Liver (tissue), 9 donors: ENCODE data around the gene ISM2. TPM values are rescaled to one million over a fixed set of nuclear protein-coding genes. Genes with fewer than 3 reads are reported as not detected.

ENCODE experiments used
- DNase-seq: peaks from one replicate; pipeline ENCODE4 v3.0.0-alpha.2; 2017; ENCODE audit warnings: low spot score
- H3K27ac ChIP-seq, 2 donors: one replicate each; pipeline ENCODE4 v1.7.0; 2013; ENCODE audit warnings: inconsistent platforms in 2 of 2, low read length in 2 of 2, control low read depth in 1 of 2, low read depth in 1 of 2, mild to moderate bottlenecking in 1 of 2
- H3K27me3 ChIP-seq, 4 donors: one replicate each; pipeline versions ENCODE4 v1.6.1 to v1.7.0; 2013; ENCODE audit warnings: low read length in 3 of 4, inconsistent platforms in 1 of 4, mild to moderate bottlenecking in 1 of 4, moderate library complexity in 1 of 4; ENCODE audit not compliant: control insufficient read depth in 4 of 4, insufficient read depth in 4 of 4
- H3K36me3 ChIP-seq, 4 donors: one replicate each; pipeline versions ENCODE4 v1.6.1 to v1.7.0; 2013; ENCODE audit warnings: low read length in 3 of 4, mild to moderate bottlenecking in 3 of 4, low read depth in 1 of 4, moderate library complexity in 1 of 4; ENCODE audit not compliant: control insufficient read depth in 4 of 4, insufficient read depth in 3 of 4
- H3K4me1 ChIP-seq, 4 donors: one replicate each; pipeline versions ENCODE4 v1.6.1 to v1.7.0; 2013; ENCODE audit warnings: low read length in 3 of 4, mild to moderate bottlenecking in 3 of 4, moderate library complexity in 1 of 4; ENCODE audit not compliant: control insufficient read depth in 4 of 4, insufficient read depth in 4 of 4
- H3K4me3 ChIP-seq, 3 donors: one replicate each; pipeline versions ENCODE4 v1.6.1 to v1.7.0; 2013; ENCODE audit warnings: low read length in 3 of 3, control low read depth in 1 of 3, low read depth in 1 of 3, mild to moderate bottlenecking in 1 of 3
- H3K9ac ChIP-seq, 2 donors: one replicate each; pipeline ENCODE4 v1.7.0; 2013; ENCODE audit warnings: low read length in 2 of 2, mild to moderate bottlenecking in 2 of 2, moderate library complexity in 2 of 2, control low read depth in 1 of 2, low read depth in 1 of 2
- H3K9me3 ChIP-seq, 4 donors: one replicate each; pipeline versions ENCODE4 v1.6.1 to v1.7.0; 2013; ENCODE audit warnings: low read length in 3 of 4; ENCODE audit not compliant: control insufficient read depth in 4 of 4
- ATF3 ChIP-seq: IDR thresholded peaks from 2 replicates; pipeline ENCODE4 v1.6.1; 2016; ENCODE audit warnings: antibody characterized with exemption
- CTCF ChIP-seq: fragments of 150-350 bp; IDR thresholded peaks from 2 replicates; pipeline ENCODE4 v1.5.1; 2017; ENCODE audit warnings: improper control_type of control experiment, low read depth, low read length; ENCODE audit not compliant: missing input control
- EGR1 ChIP-seq, 2 donors: IDR thresholded peaks; 2 replicates each; pipeline ENCODE4 v1.6.1; 2016 to 2018; ENCODE audit warnings: antibody characterized with exemption in 2 of 2, low read depth in 2 of 2
- FOXA1 ChIP-seq: IDR thresholded peaks from 2 replicates; pipeline ENCODE4 v1.6.1; 2016; ENCODE audit warnings: antibody characterized with exemption
- FOXA2 ChIP-seq: IDR thresholded peaks from 2 replicates; pipeline ENCODE4 v1.6.1; 2016; ENCODE audit warnings: antibody characterized with exemption
- GABPA ChIP-seq, 2 donors: IDR thresholded peaks in 1 of 2; conservative IDR thresholded peaks in 1 of 2; 2 replicates each; pipeline ENCODE4 v1.6.1; 2016; ENCODE audit warnings: antibody characterized with exemption in 2 of 2, mild to moderate bottlenecking in 1 of 2, moderate library complexity in 1 of 2
- HNF4A ChIP-seq, 2 donors: conservative IDR thresholded peaks; 2 replicates each; pipeline ENCODE4 v1.6.1; 2016; ENCODE audit warnings: antibody characterized with exemption in 2 of 2, mild to moderate bottlenecking in 2 of 2
- HNF4G ChIP-seq: IDR thresholded peaks from 2 replicates; pipeline ENCODE4 v1.6.1; 2016; ENCODE audit warnings: antibody characterized with exemption
- JUND ChIP-seq, 2 donors: IDR thresholded peaks; 2 replicates each; pipeline ENCODE4 v1.6.1; 2016; ENCODE audit warnings: antibody characterized with exemption in 2 of 2
- MAX ChIP-seq: IDR thresholded peaks from 2 replicates; pipeline ENCODE4 v1.6.1; 2016; ENCODE audit warnings: antibody characterized with exemption
- NR2F2 ChIP-seq: IDR thresholded peaks from 2 replicates; pipeline ENCODE4 v1.6.1; 2016; ENCODE audit warnings: antibody characterized with exemption
- RAD21 ChIP-seq, 2 donors: IDR thresholded peaks; 2 replicates each; pipeline ENCODE4 v1.6.1; 2016; ENCODE audit warnings: antibody characterized with exemption in 2 of 2, mild to moderate bottlenecking in 2 of 2
- REST ChIP-seq: IDR thresholded peaks from 2 replicates; pipeline ENCODE4 v1.6.1; 2016; ENCODE audit warnings: antibody characterized with exemption, mild to moderate bottlenecking
- RXRA ChIP-seq, 2 donors: IDR thresholded peaks; 2 replicates each; pipeline ENCODE4 v1.6.1; 2017 to 2018; ENCODE audit warnings: antibody characterized with exemption in 2 of 2, mild to moderate bottlenecking in 1 of 2
- SP1 ChIP-seq: IDR thresholded peaks from 2 replicates; pipeline ENCODE4 v1.6.1; 2018; ENCODE audit warnings: antibody characterized with exemption, mild to moderate bottlenecking
- TAF1 ChIP-seq: conservative IDR thresholded peaks from 2 replicates; pipeline ENCODE4 v1.6.1; 2016; ENCODE audit warnings: antibody characterized with exemption, mild to moderate bottlenecking
- YY1 ChIP-seq: IDR thresholded peaks from 2 replicates; pipeline ENCODE4 v1.6.1; 2016; ENCODE audit warnings: antibody characterized with exemption, mild to moderate bottlenecking
- ZBTB33 ChIP-seq: IDR thresholded peaks from 2 replicates; pipeline ENCODE4 v1.6.1; 2016; ENCODE audit warnings: antibody characterized with exemption
- WGBS: extraction: QIAGEN DNeasy Blood & Tissue Kit; methylation state at CpG from one replicate; pipeline ENCODE4 v1.1.7; 2013; 5-methylcytosine and 5-hydroxymethylcytosine counted together
- polyA plus RNA-seq, 2 donors: library from polyadenylated mRNA; stranded (reverse) in 1 of 2; unstranded in 1 of 2; fragments of 200-250 nt in 1 of 2; fragments of >200 nt in 1 of 2; fragmentation: Nextera tagmentation in 1 of 2; extraction: Ambion mirVana in 1 of 2; gene quantifications; one replicate each; pipeline versions ENCODE4 v1.2.1 to v1.2.3, GENCODE V29; 2013 to 2015
- total RNA-seq, 2 donors: library from RNA; depleted of rRNA; stranded (reverse); fragments of >200 nt; gene quantifications; one replicate each; pipeline ENCODE4 v1.2.3, GENCODE V29; 2014
- donor health status: healthy.
- donor health status: healthy.
- donor health status: healthy.
- donor health status: healthy.
- donor health status: healthy.

The ISM2 gene
- total and polyA plus RNA-seq, 4 donors = not detected

GRCh38 chr14:77469067-77469505 lies 29.5 kb downstream of the ISM2 start:
- WGBS = 88% methylated on average over 14 of the region's 14 CpGs
- H3K36me3 ChIP-seq = peaks cover 8 to 56% (median 48%) of the 10 kb centered on the region in 4 donors

More at GRCh38 chr14:77469067-77469505, 29.5 kb downstream of the ISM2 start:
- Histone ChIP-seq H3K9ac (no peak overlapping the region), H3K27ac (no peak overlapping the region), H3K4me3 (no peak overlapping the region), H3K9me3 (no peaks in the 10 kb centered on the region), H3K4me1 (no peaks in the 10 kb centered on the region), H3K27me3 (no peaks in the 10 kb centered on the region)
- no peak for DNase-seq
- TF ChIP-seq YY1 = no peak
- no peak for TF ChIP-seq NR2F2
- no peak for TF ChIP-seq FOXA2
- TF ChIP-seq FOXA1 = no peak
- no peak for TF ChIP-seq ATF3
- no peak for TF ChIP-seq HNF4G
- no peak for TF ChIP-seq SP1
- no peak for TF ChIP-seq ZBTB33
- no peak for TF ChIP-seq REST
- no peak for TF ChIP-seq HNF4A (conservative IDR thresholded peaks at IDR 0.05)
- no peak for TF ChIP-seq RXRA (IDR thresholded peaks at IDR 0.05)
- TF ChIP-seq TAF1 = no peak
- TF ChIP-seq RAD21 (IDR thresholded peaks at IDR 0.05) = no peak
- no peak for TF ChIP-seq EGR1 (IDR thresholded peaks at IDR 0.05; ENCODE audit: low read depth in 2 of 2)
- no peak for TF ChIP-seq CTCF
- TF ChIP-seq GABPA (IDR thresholded peaks at IDR 0.05 in 1 of 2, conservative IDR thresholded peaks at IDR 0.05 in 1 of 2) = no peak
- no peak for TF ChIP-seq JUND (IDR thresholded peaks at IDR 0.05)
- no peak for TF ChIP-seq MAX
